HCEC 1CT (cell line): Measurements from ENCODE around the gene TBC1D2B.
A peak's percentile ranks its signal among the peaks of the same experiment; 100 is the strongest.
"Not testable (repeated sequence)": the region's sequence is repeated elsewhere in the genome, so short reads cannot be mapped to it uniquely, and the experiment has no call there.

Experiments
- DNase-seq: peaks from one replicate; pipeline ENCODE4 v3.0.0-alpha.2; 2017

Gene TBC1D2B

GRCh38 chr15:77985031-77985930 lies 92.2 kb downstream of the TBC1D2B start:
- no peak for DNase-seq

DNA sequence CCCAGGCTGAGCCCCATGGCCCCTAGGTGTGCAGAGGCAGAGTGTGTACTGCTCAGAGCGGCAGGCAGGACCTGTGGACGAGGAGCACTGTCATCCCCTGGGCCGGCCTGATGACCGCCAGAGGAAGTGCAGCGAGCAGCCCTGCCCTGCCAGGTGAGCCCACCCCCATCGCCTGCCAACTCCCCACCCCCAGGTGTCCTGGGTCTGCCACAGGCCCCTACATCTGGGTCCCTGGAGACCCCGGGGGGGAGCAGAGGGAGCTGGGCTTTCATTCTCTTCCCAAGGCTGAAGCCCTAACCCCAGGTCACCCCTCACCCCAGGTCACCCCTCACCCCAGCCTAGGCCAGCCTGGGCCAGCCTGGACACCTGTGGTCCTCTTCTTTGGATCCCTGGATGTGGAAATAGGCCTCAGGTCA lies 93.1 kb downstream of the TBC1D2B start:
- no peak for DNase-seq

- DNase-seq: no peak
These were observed 93.6 kb downstream of the TBC1D2B start for GRCh38 chr15:77983708-77984445.

GRCh38 chr15:77983091-77983707 lies 94.3 kb downstream of the TBC1D2B start:
- no peak for DNase-seq

- DNase-seq: no peak
These were observed 95.4 kb downstream of the TBC1D2B start for GRCh38 chr15:77982127-77982490.

DNA sequence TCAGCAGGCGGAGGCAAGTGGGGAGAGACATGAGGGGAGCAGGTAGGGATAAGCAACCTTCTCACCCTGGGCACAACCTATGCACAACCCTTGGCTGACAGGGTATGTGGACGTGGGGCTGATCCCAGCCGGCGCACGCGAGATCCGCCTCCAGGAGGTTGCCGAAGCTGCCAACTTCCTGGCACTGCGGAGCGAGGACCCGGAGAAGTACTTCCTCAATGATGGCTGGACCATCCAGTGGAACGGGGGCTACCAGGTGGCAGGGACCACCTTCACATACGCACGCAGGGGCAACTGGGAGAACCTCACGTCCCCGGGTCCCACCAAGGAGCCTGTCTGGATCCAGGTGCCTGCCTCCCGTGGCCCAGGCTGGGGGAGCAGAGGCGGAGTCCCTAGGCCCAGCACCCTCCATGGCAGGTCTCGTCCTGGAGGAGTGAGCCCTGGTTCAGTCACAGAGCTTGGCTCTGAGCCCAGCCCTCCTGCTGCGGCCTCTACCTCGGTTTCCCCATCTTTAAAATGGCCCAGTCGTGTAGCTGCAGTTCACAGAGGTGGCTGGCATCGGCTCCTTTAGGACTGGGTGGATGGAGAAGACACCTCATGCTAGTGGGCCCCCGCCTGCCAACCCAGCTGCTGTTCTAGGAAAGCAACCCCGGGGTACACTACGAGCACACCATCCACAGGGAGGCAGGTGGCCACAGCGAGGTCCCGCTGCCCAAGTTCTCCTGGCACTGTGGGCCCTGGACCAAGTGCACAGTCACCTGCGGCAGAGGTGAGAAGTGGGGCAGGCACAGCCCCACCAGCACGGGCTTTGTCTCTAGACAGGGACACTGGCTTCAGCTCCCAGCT lies 96.0 kb downstream of the TBC1D2B start:
- no peak for DNase-seq

GRCh38 chr15:77980674-77981073 lies 96.8 kb downstream of the TBC1D2B start:
- DNase-seq: not testable (repeated sequence)

DNA sequence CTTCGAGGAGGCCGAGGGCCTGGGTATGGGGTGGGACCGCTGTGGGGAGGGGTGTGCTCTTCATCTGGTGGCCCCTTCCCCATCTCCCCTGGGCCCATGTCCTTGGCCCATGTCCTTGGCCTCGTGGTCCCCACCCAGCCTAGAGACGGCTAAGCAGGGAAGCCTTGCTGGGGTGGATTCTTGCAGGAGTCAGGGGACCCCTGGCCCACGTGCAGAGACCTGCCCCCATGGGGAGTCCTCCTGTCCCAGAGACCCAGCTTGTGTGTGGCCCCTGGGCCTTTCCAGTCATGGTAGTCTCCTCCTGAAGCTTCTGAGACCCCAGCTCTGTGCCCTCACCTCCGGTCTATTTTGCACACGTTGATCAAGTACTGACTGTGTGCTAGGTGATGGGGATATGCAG lies 97.4 kb downstream of the TBC1D2B start:
- DNase-seq: no peak

DNA sequence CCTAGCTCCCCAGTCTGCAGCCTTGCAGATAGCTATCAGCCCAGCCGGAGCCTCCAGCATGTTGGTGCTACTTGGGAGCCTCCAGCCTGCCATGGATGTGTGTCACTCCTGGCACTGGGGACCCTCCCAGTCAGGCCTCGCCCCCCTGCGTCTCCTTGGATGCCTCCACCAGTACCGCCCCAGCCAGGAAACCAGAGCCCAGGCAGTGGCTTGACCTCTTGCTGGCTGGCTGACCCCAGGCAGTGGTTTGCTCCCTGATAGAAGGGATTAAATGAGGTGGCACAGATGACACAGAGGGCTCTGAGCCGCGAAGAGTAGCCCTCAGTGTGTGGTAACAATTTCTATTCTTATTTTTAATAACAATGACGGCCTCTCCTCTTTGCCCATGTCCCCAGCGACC lies 98.4 kb downstream of the TBC1D2B start:
- DNase-seq: not testable (repeated sequence)

GRCh38 chr15:77978759-77979145 lies 98.8 kb downstream of the TBC1D2B start:
- not testable (repeated sequence) for DNase-seq

- DNase-seq: not testable (repeated sequence)
These were observed 99.4 kb downstream of the TBC1D2B start for GRCh38 chr15:77977903-77978758.

GRCh38 chr15:77976760-77977525 lies 100.6 kb downstream of the TBC1D2B start:
- DNase-seq: not testable (repeated sequence)

- DNase-seq: not testable (repeated sequence)
These were observed 101.4 kb downstream of the TBC1D2B start for GRCh38 chr15:77976095-77976450.

GRCh38 chr15:77975332-77976094 lies 102.0 kb downstream of the TBC1D2B start:
- no peak for DNase-seq

GRCh38 chr15:77974416-77975331 lies 102.8 kb downstream of the TBC1D2B start:
- no peak for DNase-seq

DNA sequence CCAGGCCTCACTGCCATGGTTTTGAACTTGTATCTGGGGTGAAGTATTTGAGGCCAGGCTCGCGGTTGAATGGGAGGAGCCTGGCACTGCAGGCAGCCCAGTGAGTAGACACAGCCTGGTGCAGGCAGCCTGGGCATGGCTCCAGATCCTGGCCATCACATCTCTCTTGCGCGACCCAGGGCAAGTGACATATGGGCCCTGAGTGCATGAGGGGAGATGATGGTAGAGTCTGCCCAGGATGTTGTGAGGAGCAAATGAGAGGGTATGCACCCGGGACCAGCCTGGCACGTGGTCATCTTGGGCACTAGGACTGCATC lies 103.5 kb downstream of the TBC1D2B start:
- DNase-seq: peak; percentile 11

GRCh38 chr15:77973273-77974097 lies 104.0 kb downstream of the TBC1D2B start:
- not testable (repeated sequence) for DNase-seq

DNA sequence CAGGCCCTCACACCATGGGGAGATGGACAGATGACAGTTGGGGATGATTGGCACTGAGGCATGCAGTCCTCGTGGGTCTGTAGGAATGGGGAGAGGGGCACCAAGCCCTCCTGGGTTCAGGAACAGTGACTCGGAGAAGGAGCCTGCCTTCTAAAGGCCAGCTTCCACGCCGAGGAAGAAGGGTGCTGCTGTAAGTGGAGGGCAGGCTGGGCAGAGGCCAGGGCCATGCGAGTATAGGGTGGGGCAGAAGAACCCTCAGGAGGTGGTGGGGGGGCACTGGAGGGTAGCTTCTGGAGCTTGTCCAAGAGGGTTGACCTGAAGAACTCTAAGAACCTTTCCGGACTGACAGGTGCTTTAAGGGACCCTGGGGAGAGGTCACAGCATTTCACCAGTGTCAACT lies 104.8 kb downstream of the TBC1D2B start:
- not testable (repeated sequence) for DNase-seq
